Stimulated activated CD4-positive, alpha-beta T cell treated with anti-CD3 and anti-CD28 coated beads, Interleukin-12 subunit alpha, Interleukin-12 subunit beta, amount 100 ng/mL, for 48 hours (primary cell): Measurements from ENCODE around the gene PNPLA8.
A peak's percentile ranks its signal among the peaks of the same experiment; 100 is the strongest.
"Not testable (repeated sequence)": the region's sequence is repeated elsewhere in the genome, so short reads cannot be mapped to it uniquely, and the experiment has no call there.

Source experiments
- DNase-seq, 3 donors: peaks; one replicate each; pipeline ENCODE4 v3.0.0-alpha.2; 2020; ENCODE audit warnings: low read depth in 2 of 3, low spot score in 1 of 3

PNPLA8 gene

DNA sequence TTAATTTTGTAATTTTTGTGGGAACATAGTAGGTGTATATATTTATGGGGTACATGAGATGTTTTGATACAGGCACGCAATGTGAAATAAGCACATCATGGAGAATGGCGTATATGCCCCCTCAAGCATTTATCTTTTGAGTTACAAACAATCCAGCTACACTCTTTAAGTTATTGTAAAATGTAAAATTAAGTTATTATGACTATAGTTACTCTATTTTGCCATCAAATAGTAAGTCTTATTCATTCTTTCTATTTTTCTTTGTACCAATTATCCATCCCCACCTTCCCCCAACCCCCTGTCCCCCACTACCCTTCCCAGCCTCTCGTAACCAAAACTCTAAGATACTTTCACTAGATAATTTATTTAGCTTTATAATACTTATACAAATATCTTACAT, 7.8 kb upstream of the PNPLA8 start:
- DNase-seq = no peak

DNA sequence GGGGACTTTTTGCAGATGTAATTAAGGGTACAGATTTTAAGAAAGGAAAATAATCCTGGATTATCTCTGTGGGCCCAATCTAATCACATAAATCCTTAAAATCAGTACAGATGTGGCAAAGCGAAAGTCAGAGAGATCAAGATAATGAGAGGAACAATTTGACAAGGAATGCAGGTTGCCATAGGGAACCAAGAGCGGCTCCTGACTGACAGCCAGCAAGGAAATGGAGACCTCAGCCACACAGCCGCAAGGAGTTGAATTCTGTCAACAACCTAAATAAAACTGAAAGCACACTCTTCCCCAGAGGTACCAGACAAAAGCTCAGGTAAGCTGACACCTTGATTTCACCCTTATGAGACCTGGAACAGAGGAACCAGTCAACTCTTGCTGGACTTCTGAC, 3.4 kb upstream of the PNPLA8 start:
- no peak for DNase-seq

DNA sequence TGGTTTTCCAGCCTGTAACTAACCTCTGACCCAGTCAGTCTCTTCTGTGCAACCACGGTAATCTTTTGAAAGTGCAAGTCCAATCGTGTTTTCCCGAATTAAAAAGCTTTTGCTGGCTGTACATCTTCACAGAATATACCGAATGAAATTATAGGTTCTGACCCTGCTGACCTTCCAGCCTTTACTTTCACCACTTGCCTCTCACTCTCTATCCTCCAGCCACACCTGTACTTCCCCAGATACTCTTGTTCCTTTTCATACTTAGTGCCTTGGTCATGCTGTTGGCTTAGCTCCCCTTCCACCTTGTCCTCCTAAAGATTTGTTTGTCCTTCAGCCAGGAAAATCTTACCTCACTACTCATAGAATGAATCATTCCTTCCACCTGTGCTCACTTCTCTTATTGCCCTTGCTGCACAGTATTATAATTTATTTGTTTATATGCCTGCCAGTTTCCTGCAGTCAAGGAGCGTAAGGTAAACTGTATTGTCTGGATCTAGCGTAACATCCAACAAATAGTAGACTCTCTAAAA, 2.3 kb upstream of the PNPLA8 start:
- DNase-seq = no peak

DNA sequence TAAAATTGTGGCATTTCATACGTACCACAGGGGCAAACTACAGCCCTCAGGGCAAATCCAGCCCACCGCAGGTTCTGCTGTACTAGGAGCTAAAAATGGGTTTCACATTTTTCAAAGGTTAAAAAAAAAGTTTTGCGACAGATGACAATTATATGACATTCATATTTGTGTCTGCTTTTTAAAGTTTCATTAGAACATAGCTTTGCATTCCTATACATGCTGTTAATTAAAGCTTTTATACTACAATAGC, 758 bp upstream of the PNPLA8 start:
- no peak for DNase-seq

DNA sequence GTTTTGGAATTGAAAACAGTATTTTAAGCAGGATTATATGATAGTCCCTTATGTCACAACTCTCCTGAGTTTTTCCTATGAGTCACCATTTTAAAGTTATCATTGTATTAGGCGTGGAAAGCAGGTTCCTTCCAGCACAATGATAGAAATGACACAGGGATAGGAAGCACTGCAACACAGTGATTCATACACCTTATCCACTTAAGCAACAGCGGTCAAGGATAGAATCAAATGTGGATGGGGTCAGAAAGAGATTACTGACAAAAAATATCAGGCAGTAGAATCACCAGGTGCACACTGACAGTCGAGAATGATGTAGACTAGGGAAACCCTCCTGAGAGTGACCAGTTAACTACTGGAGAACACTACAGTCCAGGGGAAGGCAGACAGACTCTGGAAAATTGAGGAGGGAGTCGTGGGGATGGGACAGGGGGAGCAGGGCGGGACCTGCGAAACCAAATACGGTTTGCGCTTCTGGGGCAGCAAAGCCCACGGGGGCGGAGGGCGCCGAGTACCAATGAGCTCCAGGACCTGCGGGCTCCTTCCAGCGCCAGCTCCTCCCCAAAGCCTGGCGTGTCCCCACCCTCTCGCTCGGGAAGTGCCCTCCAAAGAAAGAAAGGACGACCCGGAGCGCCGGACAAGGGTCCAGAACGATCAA, 479 bp downstream of the PNPLA8 start:
- no peak for DNase-seq

DNA sequence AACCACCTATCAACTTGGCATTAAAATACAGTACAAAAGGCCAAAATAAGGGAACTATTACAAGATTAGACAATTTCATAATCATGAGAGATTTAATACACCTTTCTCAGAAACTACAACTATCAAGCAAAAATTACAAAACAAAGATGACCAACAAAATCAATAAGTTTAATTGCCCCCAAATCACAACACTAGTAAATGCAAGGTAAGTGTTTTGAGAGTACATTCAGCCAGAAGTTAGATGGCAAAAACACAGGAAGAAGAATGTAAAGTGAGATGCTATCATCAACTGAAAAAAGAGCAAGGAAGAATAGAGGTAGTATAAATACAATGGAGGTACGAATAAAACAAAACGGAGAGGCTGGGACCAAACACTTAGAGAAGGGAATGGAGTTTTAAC, 3.2 kb downstream of the PNPLA8 start:
- no peak for DNase-seq

DNA sequence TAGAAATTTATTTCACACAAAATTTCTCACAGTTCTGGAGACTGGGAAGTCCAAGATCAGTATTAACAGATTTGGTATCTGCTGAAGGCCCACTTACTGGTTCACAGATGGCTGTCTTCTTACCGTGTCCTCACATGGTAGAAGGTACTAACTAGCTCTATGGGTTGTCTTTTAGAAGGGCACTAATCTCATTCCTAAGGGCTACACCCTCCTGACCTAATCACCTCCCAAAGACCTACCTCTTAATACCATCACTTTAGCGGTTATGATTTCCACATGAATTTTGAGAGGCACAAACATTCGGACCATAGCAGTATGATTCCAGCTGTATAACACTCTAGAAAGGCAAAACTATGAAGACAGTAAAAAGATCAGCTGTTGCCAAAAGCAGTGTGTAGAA, 8.0 kb downstream of the PNPLA8 start:
- DNase-seq = no peak

DNA sequence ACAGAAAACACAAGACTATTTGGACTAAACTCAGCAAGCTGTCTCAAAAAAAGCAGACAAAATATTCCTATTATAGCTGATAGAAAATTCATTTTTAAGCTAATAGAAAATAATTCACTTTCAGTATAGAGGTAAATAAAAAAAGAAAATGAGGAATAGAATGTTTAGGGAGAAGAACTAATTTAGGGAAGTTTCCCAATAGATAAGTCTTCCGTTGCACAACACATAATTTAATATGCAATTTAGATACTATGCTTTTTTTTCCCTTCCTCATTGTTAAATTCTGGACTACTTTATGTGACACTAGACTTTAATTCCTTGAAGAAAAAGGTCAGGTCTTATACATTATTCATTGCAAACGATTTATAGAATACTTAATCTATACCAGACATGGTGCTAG, 10.3 kb downstream of the PNPLA8 start:
- DNase-seq = no peak

DNA sequence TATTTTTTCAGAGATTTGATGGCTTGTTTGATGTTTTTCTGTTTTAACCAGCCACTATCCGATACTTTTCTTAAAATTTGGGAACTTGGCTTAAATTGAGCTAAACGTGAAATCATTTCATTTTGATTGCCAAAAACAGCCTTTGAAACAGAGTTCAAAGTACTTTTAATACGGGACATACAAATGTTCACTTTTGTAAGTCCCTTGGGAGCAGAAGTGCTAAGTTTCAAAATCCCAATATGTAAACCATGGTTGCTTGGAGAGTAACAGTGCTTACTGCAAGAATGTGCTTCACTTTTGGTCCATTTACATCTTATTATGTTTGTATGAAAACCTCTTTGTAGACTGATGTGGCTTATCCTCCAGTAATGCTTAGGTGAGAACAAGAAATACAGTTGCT, 10.9 kb downstream of the PNPLA8 start:
- DNase-seq = no peak

DNA sequence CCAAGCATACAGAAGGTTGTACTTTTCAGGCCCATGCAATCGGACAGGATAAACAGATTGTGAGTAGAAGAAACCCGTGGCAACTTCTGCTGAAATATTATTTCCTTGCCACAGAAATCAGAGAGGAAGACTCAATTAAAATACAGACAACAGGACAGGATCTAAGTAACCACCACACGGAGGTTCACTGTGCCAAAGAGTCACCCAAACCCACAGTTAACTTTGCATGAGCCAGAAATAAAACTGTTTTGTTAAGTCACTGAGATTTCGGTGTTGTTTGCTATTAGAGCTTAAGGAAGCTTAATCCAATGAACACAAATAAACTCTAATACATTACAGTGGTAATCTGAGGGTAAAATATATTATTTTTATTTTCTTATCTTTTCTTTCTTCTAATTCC, 14.0 kb downstream of the PNPLA8 start:
- no peak for DNase-seq

DNA sequence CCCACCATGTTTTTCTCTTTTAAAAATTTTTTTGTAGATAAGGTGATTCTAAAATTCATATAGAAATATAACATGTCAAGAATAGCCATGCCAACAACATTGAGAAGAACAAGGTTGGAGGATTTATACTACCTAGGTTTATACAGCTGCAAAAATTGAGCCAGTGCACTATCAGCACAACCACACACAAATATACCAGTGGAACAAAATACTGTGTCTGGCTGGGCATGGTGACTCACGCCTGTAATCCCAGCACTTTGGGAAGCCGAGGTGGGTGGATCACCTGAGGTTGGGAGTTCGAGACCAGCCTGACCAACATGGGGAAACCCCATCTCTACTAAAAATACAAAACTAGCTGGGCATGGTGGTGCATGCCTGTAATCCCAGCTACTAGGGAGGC, 21.4 kb downstream of the PNPLA8 start:
- not testable (repeated sequence) for DNase-seq

DNA sequence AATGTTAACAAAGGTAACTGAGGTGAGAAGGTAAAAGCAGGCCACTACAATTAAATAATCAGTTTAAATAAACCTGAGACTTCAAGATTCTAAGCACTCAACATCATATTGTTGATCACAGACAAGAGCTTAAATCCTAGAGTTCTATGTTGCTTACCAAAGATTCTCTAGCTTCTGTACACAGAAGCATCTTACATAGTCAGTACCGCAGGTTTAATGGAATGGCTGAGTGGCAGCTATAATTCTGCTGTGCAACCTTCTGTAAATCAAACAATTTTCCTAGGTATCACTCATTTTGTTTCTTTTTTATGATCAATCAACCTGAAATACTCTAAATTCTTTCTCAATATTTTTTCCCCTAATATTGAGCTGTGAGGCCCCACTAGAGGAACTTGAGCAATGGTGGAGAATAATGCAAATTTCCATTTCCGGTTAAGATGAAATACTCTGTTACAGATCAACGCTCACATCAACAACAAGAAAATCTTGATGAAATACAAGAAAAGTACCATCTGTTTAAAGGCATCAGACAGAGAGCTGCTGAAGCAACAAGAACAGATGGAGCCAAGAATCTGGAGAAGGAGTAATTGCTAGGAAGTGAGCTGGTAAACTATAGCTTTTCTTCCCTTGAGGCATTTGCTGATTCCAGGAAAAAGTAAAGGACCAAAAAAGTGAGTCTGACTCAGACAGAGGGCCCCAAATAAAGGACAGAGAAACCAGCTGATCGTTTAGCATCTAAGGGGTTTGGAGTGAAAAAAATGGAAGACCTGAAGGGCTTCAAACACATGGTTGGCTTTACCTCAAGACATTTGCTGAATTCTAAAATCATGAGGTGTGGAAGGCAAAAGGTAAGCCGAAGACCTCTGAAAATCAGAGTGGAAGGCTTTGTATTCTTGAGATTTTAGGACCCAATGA, 22.6 kb downstream of the PNPLA8 start:
- DNase-seq = no peak

DNA sequence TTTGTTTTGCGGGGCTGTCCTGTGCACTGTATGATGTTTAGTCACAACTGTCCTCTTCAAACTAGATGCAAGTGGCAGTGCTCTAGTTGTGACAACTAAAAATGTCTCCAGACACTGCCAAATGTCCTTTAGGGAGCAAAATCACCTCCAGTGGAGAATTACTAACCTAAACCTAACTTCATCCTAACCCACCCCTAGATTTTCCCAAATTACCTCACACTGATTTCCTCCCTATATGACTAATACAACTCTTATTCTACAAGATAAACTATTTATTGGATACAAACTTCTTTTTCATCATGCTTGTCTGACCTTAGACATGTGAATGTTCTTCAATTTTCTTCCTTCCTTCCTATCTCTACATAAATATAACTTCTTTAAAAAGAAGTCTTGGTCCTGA, 26.4 kb downstream of the PNPLA8 start:
- no peak for DNase-seq

DNA sequence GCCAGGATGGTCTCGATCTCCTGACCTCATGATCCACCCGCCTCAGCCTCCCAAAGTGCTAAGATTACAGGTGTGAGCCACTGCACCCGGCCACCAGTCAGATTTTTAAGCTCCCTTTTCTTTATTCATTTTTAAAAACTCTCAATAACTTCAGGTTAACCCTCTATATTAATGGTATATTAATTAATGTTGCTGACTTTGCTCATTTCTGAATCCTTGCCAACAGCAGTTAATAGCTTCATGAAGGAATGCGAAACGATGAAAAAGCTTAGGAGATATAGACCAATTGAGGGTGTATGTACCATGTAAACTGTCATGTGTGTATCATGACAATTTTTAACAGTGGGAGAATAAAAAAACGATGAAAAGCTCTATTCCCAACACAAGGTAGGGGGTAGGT, 27.5 kb downstream of the PNPLA8 start:
- DNase-seq = no peak

DNA sequence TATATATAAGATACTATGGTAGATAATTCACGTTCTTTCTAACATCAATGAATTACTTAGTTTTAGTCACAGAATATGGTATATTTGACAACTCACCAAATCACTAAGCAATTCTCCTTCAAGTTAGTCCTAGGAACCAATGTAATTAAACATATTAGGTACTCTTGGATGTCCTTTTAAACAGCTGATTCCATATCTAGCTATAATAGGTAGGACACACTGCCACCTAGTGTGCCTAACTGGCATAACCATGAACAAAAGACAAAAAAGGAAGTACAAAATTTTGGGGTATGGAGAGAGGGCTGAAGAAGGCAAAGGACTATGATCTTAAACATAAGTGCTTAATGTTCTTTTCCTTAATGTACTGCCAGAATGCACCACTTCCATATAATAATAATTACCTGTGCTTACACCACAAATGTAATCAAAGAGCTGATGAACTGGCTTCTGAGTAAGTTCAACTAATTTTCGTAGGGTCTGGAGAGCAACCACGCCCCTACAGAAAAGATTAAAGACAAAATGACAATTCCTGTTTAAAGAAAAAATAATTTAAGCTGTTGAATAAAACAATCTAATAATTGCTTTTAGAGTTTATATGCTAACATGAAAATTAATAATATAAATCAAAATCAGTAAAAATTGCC, 28.7 kb downstream of the PNPLA8 start:
- peak; percentile 8 to 51 (median 19) for DNase-seq

DNA sequence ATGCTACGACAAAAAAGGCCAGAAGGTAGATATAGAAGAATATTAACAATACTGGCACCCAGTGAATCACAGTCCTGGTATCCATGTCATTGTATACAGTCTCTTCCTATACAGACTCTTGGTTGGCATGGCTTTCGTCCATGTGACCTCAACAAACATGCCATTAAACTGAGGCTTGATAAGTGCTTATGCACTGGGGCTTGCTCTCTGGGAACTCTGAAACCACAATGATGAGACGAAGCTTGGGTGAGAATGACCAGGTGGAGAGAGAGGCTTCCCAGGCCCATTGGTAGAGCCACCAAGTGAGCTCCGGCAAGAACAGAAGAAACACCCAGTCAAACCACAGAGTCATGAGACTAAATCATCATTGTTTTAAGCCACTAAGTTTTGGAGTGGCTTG, 33.2 kb downstream of the PNPLA8 start:
- DNase-seq = no peak

DNA sequence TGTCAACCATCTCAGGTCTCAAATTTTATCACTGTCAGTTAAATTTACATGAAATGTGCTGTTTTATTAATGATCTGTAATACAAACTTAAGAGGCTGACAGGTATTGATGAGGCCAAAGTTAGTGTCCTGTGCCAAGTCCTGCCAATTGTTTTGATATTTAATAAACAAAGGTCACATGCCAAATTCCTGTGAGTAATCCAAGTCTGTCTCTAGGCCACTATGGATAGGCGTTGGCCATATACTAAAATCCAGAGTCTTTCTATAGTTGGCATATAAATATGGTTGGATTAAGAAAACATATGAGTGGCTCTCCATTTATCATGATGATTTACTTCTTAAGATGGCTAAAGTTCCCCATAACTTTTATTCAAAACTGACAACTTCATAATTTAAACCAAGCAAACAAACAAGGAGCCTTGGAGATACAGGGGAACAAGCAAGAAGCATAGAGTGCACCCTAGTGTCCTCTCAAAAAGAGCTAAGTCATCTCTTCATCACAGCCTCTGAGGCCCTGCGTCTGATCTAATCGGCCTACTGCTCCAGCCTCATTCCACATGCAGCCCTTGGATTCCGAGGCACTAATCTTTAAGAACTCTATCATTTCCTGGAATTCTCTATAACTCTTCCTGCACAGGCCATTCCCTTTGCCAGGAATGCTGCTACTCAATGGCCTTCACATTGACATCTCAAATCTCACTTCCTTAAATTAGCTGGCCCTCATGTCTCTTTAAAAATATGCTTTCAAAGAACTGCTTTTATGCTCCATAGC, 37.0 kb downstream of the PNPLA8 start:
- DNase-seq = no peak

DNA sequence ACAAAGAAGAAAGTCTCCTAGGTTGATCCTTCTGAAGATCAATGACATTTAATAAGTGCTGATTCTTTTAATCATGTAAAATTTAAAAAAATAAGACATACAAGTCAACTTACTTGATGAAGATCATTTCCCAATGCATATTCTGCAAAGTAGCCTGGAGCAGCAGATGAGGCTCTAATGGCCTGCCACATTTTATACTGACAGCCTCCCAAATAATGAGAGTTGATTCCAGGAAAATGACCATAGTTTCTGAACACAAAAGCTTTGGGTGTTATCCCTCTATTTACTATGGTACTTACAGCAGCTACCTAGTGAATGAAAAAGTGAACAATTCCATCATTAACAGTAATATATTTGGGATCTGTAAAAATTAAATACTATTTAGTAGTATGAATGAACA, 38.3 kb downstream of the PNPLA8 start:
- no peak for DNase-seq

DNA sequence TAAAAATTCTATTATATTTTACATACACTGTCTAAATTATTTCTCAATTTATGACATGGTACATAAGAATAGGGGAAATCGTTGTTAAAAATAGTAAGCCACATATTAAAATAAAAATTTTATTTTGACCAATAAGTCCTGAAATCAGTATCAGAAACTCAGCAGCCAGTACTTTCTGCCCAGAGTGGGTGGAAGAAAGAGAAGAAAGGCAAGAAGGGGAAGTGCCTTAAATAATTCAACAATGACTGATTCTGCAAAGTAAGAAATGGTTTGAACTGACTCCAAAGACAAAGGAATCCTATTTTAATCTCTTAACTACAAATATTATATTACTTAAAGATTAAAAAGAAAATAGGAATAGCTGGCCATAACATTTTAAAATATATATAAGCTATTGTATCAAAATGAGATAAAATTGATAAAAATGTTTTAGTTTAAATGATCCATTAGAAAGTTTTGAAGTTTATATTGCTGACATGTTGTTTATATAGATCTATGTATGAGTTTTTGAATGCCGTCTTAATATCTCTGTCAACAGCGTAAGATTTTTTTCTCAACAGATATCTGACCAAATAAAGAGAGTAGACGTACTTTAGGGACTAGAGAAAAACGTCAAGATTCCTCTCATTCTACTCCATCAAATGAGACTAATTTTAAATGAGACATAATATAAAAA, 39.5 kb downstream of the PNPLA8 start:
- DNase-seq = no peak

DNA sequence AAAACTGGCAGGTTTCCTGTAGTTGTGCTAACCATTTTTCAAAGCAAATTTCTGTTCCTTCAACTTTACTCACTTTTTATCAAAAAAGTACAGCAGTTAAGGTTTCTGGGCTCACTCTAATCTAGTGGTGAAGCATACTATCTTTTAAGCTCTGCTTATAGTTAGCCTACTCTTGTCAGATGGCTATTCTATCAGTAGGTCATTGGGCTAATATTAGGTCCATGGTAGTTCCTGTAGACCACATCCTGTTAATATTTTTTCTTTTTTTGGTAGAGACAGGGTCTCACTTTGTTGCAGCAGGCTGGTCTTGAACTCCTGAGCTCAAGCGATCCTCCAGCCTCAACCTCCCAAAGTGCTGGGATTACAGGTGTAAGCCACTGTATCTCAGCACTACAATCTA, 41.8 kb downstream of the PNPLA8 start:
- DNase-seq = no peak

DNA sequence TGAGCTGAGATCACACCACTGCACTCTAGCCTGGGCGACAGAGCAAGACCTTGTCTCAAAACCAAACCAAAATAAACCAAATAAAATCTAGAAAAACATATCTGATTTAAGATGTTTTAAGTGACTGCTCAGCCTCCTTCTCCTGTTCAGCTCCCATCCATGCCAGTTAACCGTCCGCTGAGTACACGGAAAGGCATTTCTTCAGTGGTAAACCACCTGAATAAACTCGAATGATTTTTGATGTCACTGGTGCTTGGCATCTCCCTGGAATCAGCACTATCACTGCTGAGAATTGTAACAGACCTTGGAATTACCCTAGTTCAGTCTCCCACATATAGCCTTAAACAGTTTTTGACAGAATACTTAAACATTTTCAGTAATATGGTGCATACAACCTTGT, 45.6 kb downstream of the PNPLA8 start:
- no peak for DNase-seq
